SU-DHL-6 (cell line): ENCODE data around the gene PCSK9.

Experiments
- H2AFZ ChIP-seq: fragments of 200-600 bp; sonication (generic); 2 replicates; pipeline ENCODE4 v1.6.1; 2014; ENCODE audit warnings: low read depth, mild to moderate bottlenecking, moderate library complexity, mixed read lengths, antibody characterized with exemption, low read length; ENCODE audit not compliant: severe bottlenecking
- H3F3A ChIP-seq: fragments of 200-600 bp; shearing (Covaris generic); 2 replicates; pipeline ENCODE4 v1.6.0; 2016; ENCODE audit warnings: antibody characterized with exemption, mild to moderate bottlenecking; ENCODE audit not compliant: insufficient read depth
- H3K27ac ChIP-seq: fragments of 200-600 bp; sonication (generic); 2 replicates; pipeline ENCODE4 v1.5.1; 2016; ENCODE audit warnings: low read depth, mild to moderate bottlenecking, low read length, moderate library complexity, mixed read lengths
- H3K27me3 ChIP-seq: fragments of 200-600 bp; sonication (generic), shearing (Covaris generic); 2 replicates; pipeline ENCODE4 v1.6.0; 2014; ENCODE audit warnings: mild to moderate bottlenecking, low read length
- H3K36me3 ChIP-seq: fragments of 200-600 bp; sonication (generic); 2 replicates; pipeline ENCODE4 v1.6.1; 2014; ENCODE audit warnings: mild to moderate bottlenecking, low read length, mixed read lengths
- H3K4me2 ChIP-seq: fragments of 300-600, 200-600 bp; shearing (Covaris generic), sonication (generic); 2 replicates; pipeline ENCODE4 v1.6.0; 2014; ENCODE audit warnings: low read length, low read depth, mild to moderate bottlenecking; ENCODE audit not compliant: poor library complexity, severe bottlenecking
- H3K4me3 ChIP-seq: fragments of 200-600 bp; sonication (generic); 2 replicates; pipeline ENCODE4 v1.5.1; 2014; ENCODE audit warnings: antibody characterized with exemption, low read length, mild to moderate bottlenecking, mixed read lengths; ENCODE audit not compliant: insufficient read depth, poor library complexity, severe bottlenecking
- H3K79me2 ChIP-seq: fragments of 200-600 bp; sonication (generic); 2 replicates; pipeline ENCODE4 v1.6.1; 2014; ENCODE audit warnings: mild to moderate bottlenecking, low read length, moderate library complexity; ENCODE audit not compliant: insufficient read depth
- H3K9ac ChIP-seq: fragments of 200-600 bp; sonication (generic); 2 replicates; pipeline ENCODE4 v1.7.0; 2014; ENCODE audit warnings: mild to moderate bottlenecking, low read length
- H3K9me2 ChIP-seq: fragments of 200-600 bp; sonication (generic); replicated peaks from 2 replicates; pipeline ENCODE4 v1.6.1; 2014; ENCODE audit warnings: low read length; ENCODE audit not compliant: insufficient read depth
- H3K9me3 ChIP-seq: fragments of 200-600 bp; sonication (generic); 2 replicates; pipeline ENCODE4 v1.6.1; 2014; ENCODE audit warnings: low read length, mixed read lengths; ENCODE audit not compliant: insufficient read depth
- H4K20me1 ChIP-seq: fragments of 200-600 bp; sonication (generic); 2 replicates; pipeline ENCODE4 v1.6.1; 2014; ENCODE audit warnings: low read depth, mild to moderate bottlenecking, antibody characterized with exemption, low read length, moderate library complexity, mixed read lengths
- EZH2phosphoT487 ChIP-seq: fragments of 200-600 bp; sonication (generic), shearing (Covaris generic); conservative IDR thresholded peaks from 2 replicates; pipeline ENCODE4 v1.6.1; 2018; ENCODE audit warnings: mild to moderate bottlenecking, antibody characterized with exemption, low read length, moderate library complexity, mixed read lengths
- TF ChIP-seq, protein P1 (sequence below): fragments of 200-600 bp; sonication (generic); IDR thresholded peaks from one replicate; pipeline ENCODE4 v1.5.1; 2017; ENCODE audit warnings: antibody characterized with exemption, mild to moderate bottlenecking, low read length, moderate library complexity; ENCODE audit not compliant: insufficient read depth, poor library complexity, severe bottlenecking

The PCSK9 gene

GRCh38 chr1:54995013-54995760 lies 44.2 kb upstream of the PCSK9 start:
- TF ChIP-seq EZH2phosphoT487 = no peak
- TF ChIP-seq, protein P1, sequence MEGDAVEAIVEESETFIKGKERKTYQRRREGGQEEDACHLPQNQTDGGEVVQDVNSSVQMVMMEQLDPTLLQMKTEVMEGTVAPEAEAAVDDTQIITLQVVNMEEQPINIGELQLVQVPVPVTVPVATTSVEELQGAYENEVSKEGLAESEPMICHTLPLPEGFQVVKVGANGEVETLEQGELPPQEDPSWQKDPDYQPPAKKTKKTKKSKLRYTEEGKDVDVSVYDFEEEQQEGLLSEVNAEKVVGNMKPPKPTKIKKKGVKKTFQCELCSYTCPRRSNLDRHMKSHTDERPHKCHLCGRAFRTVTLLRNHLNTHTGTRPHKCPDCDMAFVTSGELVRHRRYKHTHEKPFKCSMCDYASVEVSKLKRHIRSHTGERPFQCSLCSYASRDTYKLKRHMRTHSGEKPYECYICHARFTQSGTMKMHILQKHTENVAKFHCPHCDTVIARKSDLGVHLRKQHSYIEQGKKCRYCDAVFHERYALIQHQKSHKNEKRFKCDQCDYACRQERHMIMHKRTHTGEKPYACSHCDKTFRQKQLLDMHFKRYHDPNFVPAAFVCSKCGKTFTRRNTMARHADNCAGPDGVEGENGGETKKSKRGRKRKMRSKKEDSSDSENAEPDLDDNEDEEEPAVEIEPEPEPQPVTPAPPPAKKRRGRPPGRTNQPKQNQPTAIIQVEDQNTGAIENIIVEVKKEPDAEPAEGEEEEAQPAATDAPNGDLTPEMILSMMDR = no peak
- H3K9me2 ChIP-seq = no peaks in the 10 kb centered on the region
- no peaks in the 10 kb centered on the region for H3K79me2 ChIP-seq
- no peaks in the 10 kb centered on the region for H3F3A ChIP-seq
- no peak overlapping the region for H3K27ac ChIP-seq
- H3K27me3 ChIP-seq = no peaks in the 10 kb centered on the region
- H4K20me1 ChIP-seq = no peaks in the 10 kb centered on the region
- H3K4me2 ChIP-seq = no peak overlapping the region
- H2AFZ ChIP-seq = no peak overlapping the region
- no peaks in the 10 kb centered on the region for H3K36me3 ChIP-seq
- no peak overlapping the region for H3K9ac ChIP-seq
- no peak overlapping the region for H3K4me3 ChIP-seq
- H3K9me3 ChIP-seq = no peaks in the 10 kb centered on the region

- Histone ChIP-seq H3K9me2 (no peaks in the 10 kb centered on the region), H3K4me2 (peak overlapping the region; percentile 22), H2AFZ (peak overlapping the region; percentile 65), H3K4me3 (no peak overlapping the region), H3K27ac (no peak overlapping the region), H3F3A (no peaks in the 10 kb centered on the region), H3K36me3 (no peaks in the 10 kb centered on the region), H4K20me1 (no peaks in the 10 kb centered on the region), H3K9me3 (no peaks in the 10 kb centered on the region), H3K27me3 (no peaks in the 10 kb centered on the region), H3K79me2 (no peaks in the 10 kb centered on the region), H3K9ac (no peak overlapping the region; the same call in 1 of the 2 replicates)
- TF ChIP-seq, protein P1 = no peak
- TF ChIP-seq EZH2phosphoT487 = no peak
Measured at GRCh38 chr1:54995835-54996234, 43.5 kb upstream of the PCSK9 start.

DNA sequence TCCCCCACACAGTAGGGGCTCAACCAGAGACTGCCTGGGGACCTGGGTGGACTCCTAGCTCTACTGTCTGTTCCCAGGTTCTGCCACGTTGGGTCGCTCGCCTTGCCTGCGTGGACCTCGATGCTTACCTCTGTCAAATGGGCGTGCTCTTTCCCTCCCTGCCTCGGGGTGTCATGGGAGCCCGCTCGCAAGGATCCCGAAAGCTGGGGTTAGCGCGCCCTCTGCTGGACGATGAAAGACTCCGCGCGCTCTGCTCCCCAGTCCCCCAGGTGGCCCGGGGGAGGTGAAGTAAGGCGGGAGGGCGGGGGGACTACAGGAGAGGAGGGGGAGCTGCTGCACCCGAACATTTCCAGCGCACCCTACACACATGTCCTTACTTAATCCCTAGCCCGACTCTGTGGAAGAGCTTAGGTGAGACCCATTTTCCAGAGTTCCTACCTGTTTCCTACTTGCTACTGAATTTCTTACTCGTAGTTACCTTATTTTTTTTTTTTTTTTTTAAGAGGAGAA lies 42.9 kb upstream of the PCSK9 start:
- H3K9me3 ChIP-seq = no peaks in the 10 kb centered on the region
- TF ChIP-seq, protein P1 = peak; percentile 87
- TF ChIP-seq EZH2phosphoT487 = no peak
- no peak overlapping the region for H3K27ac ChIP-seq
- no peaks in the 10 kb centered on the region for H3K36me3 ChIP-seq
- no peaks in the 10 kb centered on the region for H4K20me1 ChIP-seq
- H3K79me2 ChIP-seq = no peaks in the 10 kb centered on the region
- no peak overlapping the region for H3K4me3 ChIP-seq
- H3K4me2 ChIP-seq = peak overlapping the region; percentile 22
- no peaks in the 10 kb centered on the region for H3K9me2 ChIP-seq
- no peak overlapping the region; the same call in 1 of the 2 replicates for H3K9ac ChIP-seq
- no peaks in the 10 kb centered on the region for H3K27me3 ChIP-seq
- no peaks in the 10 kb centered on the region for H3F3A ChIP-seq
- peak overlapping the region; percentile 65 for H2AFZ ChIP-seq
